NT2/D1 (cell line): Measurements from ENCODE around the gene AP1S2.
"Not testable (repeated sequence)": the region's sequence is repeated elsewhere in the genome, so short reads cannot be mapped to it uniquely, and the experiment has no call there.

Source experiments
- DNase-seq: peaks from one replicate; pipeline ENCODE4 v3.0.0-alpha.2; 2011; ENCODE audit warnings: low read depth, low spot score
- H3K27me3 ChIP-seq: 2 replicates; pipeline ENCODE4 v1.6.0; 2011; ENCODE audit warnings: mild to moderate bottlenecking; ENCODE audit not compliant: insufficient read length, insufficient read depth
- H3K36me3 ChIP-seq: 2 replicates; pipeline ENCODE4 v1.6.1; 2011; ENCODE audit warnings: mild to moderate bottlenecking, low read length, mixed read lengths; ENCODE audit not compliant: insufficient read depth, insufficient read length
- H3K4me1 ChIP-seq: 2 replicates; pipeline ENCODE4 v1.5.1; 2011; ENCODE audit not compliant: insufficient read depth, insufficient read length
- H3K4me3 ChIP-seq: 2 replicates; pipeline ENCODE4 v1.5.1; 2011; ENCODE audit warnings: low read depth; ENCODE audit not compliant: insufficient read length
- H3K9ac ChIP-seq: 2 replicates; pipeline ENCODE4 v1.6.0; 2011; ENCODE audit warnings: low read depth; ENCODE audit not compliant: insufficient read length
- H3K9me3 ChIP-seq: 2 replicates; pipeline ENCODE4 v1.5.1; 2011; ENCODE audit warnings: mild to moderate bottlenecking, low read length; ENCODE audit not compliant: insufficient read depth
- SUZ12 ChIP-seq: IDR thresholded peaks from 2 replicates; pipeline ENCODE4 v1.6.1; 2011; ENCODE audit not compliant: insufficient read length, insufficient read depth; ENCODE audit errors: extremely low read depth
- YY1 ChIP-seq: IDR thresholded peaks from 2 replicates; pipeline ENCODE4 v1.6.1; 2011; ENCODE audit not compliant: insufficient read length, insufficient read depth
- ZNF274 ChIP-seq: IDR thresholded peaks from 2 replicates; pipeline ENCODE4 v1.6.1; 2011; ENCODE audit warnings: mild to moderate bottlenecking, low read depth, low read length

AP1S2 gene

DNA sequence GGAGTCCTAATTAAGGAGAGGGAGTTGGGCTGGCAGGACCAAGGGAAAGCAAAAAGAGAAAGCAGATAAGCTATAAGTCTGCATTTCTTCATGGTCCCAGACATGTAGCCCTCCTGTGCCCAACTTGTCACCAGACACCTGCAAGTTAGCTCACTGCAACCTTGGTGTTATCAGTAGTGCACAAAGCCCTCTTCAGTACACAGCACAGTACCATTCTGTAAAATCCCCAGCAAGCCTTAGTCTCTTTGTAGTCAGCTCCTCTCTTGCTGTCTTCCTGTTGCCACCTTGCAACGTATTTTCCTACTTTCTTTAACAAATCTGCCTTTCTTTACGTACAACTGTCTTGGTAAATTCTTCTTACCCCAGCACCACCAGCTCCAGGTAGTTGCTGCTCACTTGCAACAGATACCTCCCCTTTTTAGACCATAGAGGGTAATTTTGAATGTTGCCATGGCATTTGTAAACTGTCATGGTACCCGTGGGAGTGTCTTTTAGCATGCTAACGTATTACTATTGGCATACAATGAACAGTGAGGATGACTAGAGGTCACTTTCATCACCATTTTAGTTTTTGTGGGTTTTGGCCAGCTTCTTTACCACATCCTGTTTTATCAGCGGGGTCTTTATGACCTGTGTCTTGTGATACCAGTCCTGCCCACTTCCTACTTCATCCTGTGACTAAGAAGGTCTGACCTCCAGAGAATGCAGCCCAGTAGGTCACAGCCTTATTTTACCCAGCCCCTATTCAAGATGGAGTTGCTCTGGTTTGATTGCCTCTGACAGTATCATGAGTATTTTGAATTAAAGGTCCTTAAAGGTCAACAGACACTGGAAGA lies 28.3 kb upstream of the AP1S2 start:
- Histone ChIP-seq H3K4me3 (no peak overlapping the region), H3K9ac (no peak overlapping the region), H3K4me1 (no peaks in the 10 kb centered on the region), H3K27me3 (no peaks in the 10 kb centered on the region), H3K9me3 (peaks cover 16% of the 10 kb centered on the region; the same call in 1 of the 2 replicates), H3K36me3 (no peaks in the 10 kb centered on the region)
- no peak for TF ChIP-seq ZNF274
- no peak for TF ChIP-seq YY1
- no peak for TF ChIP-seq SUZ12
- no peak for DNase-seq

GRCh38 chrX:15881381-15881897 lies 26.8 kb upstream of the AP1S2 start:
- no peaks in the 10 kb centered on the region for H3K4me1 ChIP-seq
- H3K9me3 ChIP-seq = peaks cover 16% of the 10 kb centered on the region; the same call in 1 of the 2 replicates
- TF ChIP-seq SUZ12 (no peak), ZNF274 (no peak), YY1 (no peak)
- H3K4me3 ChIP-seq = no peak overlapping the region
- no peaks in the 10 kb centered on the region for H3K27me3 ChIP-seq
- no peak for DNase-seq
- no peaks in the 10 kb centered on the region for H3K36me3 ChIP-seq
- H3K9ac ChIP-seq = no peak overlapping the region

DNA sequence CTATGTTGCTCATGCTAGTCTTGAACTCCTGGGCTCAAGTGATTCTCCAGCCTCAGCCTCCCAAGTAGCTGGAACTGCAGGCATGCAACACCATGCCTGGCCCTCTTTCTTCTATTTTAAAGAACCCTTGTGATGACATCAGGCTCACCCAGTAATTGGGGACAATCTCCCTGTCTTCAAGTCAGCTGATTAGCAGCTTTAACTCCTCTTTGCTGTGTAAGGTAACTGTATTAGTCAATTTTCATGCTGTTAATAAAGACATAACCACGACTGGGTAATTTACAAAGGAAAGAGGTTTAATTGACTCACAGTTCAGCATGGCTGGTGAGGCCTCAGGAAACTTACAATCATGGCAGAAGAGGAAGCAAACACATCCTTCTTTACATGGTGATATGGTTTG lies 23.3 kb upstream of the AP1S2 start:
- not testable (repeated sequence) for H3K36me3 ChIP-seq, H3K9ac ChIP-seq, H3K27me3 ChIP-seq, H3K4me1 ChIP-seq, DNase-seq, H3K4me3 ChIP-seq
- H3K9me3 ChIP-seq = peaks cover 16% of the 10 kb centered on the region; the same call in 1 of the 2 replicates

GRCh38 chrX:15877380-15877779 lies 22.8 kb upstream of the AP1S2 start:
- no peak for DNase-seq
- H3K9ac ChIP-seq = no peak overlapping the region
- no peaks in the 10 kb centered on the region for H3K4me1 ChIP-seq
- no peak overlapping the region for H3K4me3 ChIP-seq
- no peak for TF ChIP-seq ZNF274
- no peak for TF ChIP-seq SUZ12
- TF ChIP-seq YY1 = no peak
- no peaks in the 10 kb centered on the region for H3K36me3 ChIP-seq
- H3K27me3 ChIP-seq = no peaks in the 10 kb centered on the region
- H3K9me3 ChIP-seq = peaks cover 16% of the 10 kb centered on the region; the same call in 1 of the 2 replicates

- TF ChIP-seq ZNF274 = no peak
- no peaks in the 10 kb centered on the region for H3K36me3 ChIP-seq
- no peaks in the 10 kb centered on the region for H3K4me1 ChIP-seq
- H3K27me3 ChIP-seq = no peaks in the 10 kb centered on the region
- DNase-seq = no peak
- H3K9me3 ChIP-seq = peaks cover 14% of the 10 kb centered on the region; the same call in 1 of the 2 replicates
- no peak overlapping the region for H3K9ac ChIP-seq
- no peak overlapping the region for H3K4me3 ChIP-seq
Observed at GRCh38 chrX:15874672-15875071, 20.1 kb upstream of the AP1S2 start.

DNA sequence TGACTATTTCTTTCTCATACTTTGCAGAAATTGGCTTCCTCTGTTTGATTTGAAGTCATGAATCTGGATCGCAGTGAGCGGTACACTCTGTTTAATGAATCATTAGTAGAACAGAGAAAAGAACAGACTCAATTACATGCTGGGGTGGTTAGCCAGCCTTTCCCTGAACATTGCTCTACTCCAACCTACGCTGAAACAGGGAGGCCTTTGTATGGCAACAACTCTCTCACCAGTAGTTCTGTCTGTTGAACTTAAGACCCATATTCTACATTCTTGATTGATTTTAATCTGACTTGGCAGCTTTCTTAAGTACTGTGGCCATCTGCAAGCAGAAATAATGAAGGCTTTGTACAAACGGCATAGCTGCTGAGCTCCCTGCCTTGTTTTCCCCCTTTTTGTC lies 19.0 kb upstream of the AP1S2 start:
- 0 out of 2 replicates have a peak, but pooled peaks cover 3% of the 10 kb centered on the region for H3K9me3 ChIP-seq
- H3K36me3 ChIP-seq = no peaks in the 10 kb centered on the region
- no peak overlapping the region for H3K4me3 ChIP-seq
- DNase-seq = no peak
- TF ChIP-seq YY1 (no peak), ZNF274 (no peak), SUZ12 (no peak)
- no peak overlapping the region for H3K9ac ChIP-seq
- H3K27me3 ChIP-seq = no peaks in the 10 kb centered on the region
- H3K4me1 ChIP-seq = no peaks in the 10 kb centered on the region

GRCh38 chrX:15870310-15870709 lies 15.7 kb upstream of the AP1S2 start:
- no peak overlapping the region for H3K4me3 ChIP-seq
- no peak overlapping the region for H3K9ac ChIP-seq
- no peaks in the 10 kb centered on the region for H3K36me3 ChIP-seq
- TF ChIP-seq SUZ12 (no peak), YY1 (no peak), ZNF274 (no peak)
- DNase-seq = no peak
- no peaks in the 10 kb centered on the region for H3K27me3 ChIP-seq
- H3K4me1 ChIP-seq = peaks cover 2% of the 10 kb centered on the region
- no peaks in the 10 kb centered on the region for H3K9me3 ChIP-seq

DNA sequence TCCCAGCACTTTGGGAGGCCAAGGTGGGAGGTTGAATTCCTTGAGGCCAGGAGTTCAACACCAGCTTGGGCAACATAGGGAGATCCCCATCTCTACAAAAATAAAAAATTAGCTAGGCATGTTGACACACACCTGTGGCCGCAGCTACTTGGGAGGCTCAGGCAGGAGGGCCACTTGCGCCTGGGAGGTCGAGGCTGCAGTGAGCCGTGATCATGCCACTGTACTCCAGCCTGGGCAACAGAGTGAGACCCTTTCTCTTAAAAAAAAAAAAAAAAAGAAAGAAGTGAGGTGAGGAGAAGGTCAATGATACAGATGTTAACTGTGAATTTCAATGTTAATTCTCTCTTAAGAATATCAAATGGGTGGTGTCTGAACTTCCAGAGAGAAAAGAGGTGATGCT lies 15.1 kb upstream of the AP1S2 start:
- Histone ChIP-seq H3K27me3 (no peaks in the 10 kb centered on the region), H3K9me3 (no peaks in the 10 kb centered on the region), H3K36me3 (no peaks in the 10 kb centered on the region), H3K4me3 (no peak overlapping the region), H3K9ac (no peak overlapping the region), H3K4me1 (peaks cover 2% of the 10 kb centered on the region)
- no peak for DNase-seq
- TF ChIP-seq SUZ12 (no peak), YY1 (no peak), ZNF274 (no peak)
